ENCODE data around the gene RAD23A.

The RAD23A gene

DNA sequence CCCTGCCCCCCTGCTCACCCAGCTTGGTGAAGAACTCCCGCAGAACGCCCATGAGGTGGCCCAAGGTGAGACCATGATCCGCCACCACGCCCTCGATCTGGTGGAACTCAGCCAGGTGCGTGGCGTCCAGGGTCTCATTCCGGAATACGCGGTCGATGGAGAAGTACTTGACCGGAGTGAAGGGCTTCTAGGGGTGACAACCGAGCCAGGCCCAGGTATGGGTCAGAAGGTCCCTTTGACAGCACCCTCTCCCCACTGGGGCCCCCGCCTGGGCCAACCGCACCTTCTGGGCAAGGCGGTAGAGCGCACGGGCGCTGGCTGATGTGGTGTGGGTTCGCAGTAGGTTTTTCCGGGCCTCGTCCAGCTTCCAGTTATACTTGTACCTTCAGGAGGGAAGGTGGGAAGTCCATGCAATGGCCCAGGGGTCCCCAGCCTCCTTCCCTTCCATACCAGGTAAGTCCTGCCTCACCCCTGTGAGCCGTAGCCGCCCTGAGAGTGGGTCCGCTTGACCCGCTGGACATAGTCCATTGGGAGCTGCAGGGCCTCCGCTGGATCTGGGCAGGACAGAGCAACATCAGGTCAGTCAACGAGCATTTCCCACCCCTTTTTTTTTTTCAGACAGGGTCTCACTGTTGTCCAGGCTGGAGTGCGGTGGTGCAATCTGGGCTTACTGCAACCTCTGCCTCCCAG is 20.9 kb upstream of the RAD23A start:
- TF ChIP-seq, protein P1, sequence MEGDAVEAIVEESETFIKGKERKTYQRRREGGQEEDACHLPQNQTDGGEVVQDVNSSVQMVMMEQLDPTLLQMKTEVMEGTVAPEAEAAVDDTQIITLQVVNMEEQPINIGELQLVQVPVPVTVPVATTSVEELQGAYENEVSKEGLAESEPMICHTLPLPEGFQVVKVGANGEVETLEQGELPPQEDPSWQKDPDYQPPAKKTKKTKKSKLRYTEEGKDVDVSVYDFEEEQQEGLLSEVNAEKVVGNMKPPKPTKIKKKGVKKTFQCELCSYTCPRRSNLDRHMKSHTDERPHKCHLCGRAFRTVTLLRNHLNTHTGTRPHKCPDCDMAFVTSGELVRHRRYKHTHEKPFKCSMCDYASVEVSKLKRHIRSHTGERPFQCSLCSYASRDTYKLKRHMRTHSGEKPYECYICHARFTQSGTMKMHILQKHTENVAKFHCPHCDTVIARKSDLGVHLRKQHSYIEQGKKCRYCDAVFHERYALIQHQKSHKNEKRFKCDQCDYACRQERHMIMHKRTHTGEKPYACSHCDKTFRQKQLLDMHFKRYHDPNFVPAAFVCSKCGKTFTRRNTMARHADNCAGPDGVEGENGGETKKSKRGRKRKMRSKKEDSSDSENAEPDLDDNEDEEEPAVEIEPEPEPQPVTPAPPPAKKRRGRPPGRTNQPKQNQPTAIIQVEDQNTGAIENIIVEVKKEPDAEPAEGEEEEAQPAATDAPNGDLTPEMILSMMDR (IDR thresholded peaks at IDR 0.05; ENCODE audit: unreplicated experiment in 3 of 3): no peak
- H3K36me3 Mint-ChIP-seq (ENCODE audit: low read depth): peaks cover 60% of the 10 kb centered on the region
- H3K27me3 Mint-ChIP-seq (ENCODE audit: low read depth): no peaks in the 10 kb centered on the region
- no peak overlapping the region for H3K27ac Mint-ChIP-seq
- H3K9me3 Mint-ChIP-seq: no peaks in the 10 kb centered on the region
- H3K4me3 Mint-ChIP-seq: no peak overlapping the region
- H3K4me1 Mint-ChIP-seq: no peaks in the 10 kb centered on the region

- peaks cover 29% of the 10 kb centered on the region for H3K36me3 Mint-ChIP-seq (ENCODE audit: low read depth)
- TF ChIP-seq, protein P1 (IDR thresholded peaks at IDR 0.05; ENCODE audit: unreplicated experiment in 3 of 3): no peak
- H3K27ac Mint-ChIP-seq: no peak overlapping the region
- no peaks in the 10 kb centered on the region for H3K9me3 Mint-ChIP-seq
- H3K27me3 Mint-ChIP-seq (ENCODE audit: low read depth): no peaks in the 10 kb centered on the region
- peaks cover 17% of the 10 kb centered on the region for H3K4me1 Mint-ChIP-seq
- H3K4me3 Mint-ChIP-seq: peak overlapping the region; percentile 26 to 74 (median 67)
Measured at GRCh38 chr19:12930002-12930645, 15.5 kb upstream of the RAD23A start.

GRCh38 chr19:12932392-12933286 is 13.0 kb upstream of the RAD23A start:
- Mint-ChIP-seq H3K9me3 (no peaks in the 10 kb centered on the region), H3K4me3 (peak overlapping the region; percentile 96 to 98 (median 96)), H3K27ac (peak overlapping the region; percentile 83 to 94 (median 92)), H3K27me3 (ENCODE audit: low read depth) (no peaks in the 10 kb centered on the region), H3K4me1 (peaks cover 22% of the 10 kb centered on the region), H3K36me3 (ENCODE audit: low read depth) (peaks cover 17% of the 10 kb centered on the region)
- TF ChIP-seq, protein P1 (IDR thresholded peaks at IDR 0.05; ENCODE audit: unreplicated experiment in 3 of 3): no peak

- Mint-ChIP-seq H3K4me1 (peaks cover 30% of the 10 kb centered on the region), H3K9me3 (no peaks in the 10 kb centered on the region), H3K4me3 (peak within 1 kb of the TSS; percentile 96 to 98 (median 96)), H3K27ac (peak within 1 kb of the TSS; percentile 83 to 94 (median 92)), H3K36me3 (ENCODE audit: low read depth) (peaks cover 15% of the 10 kb centered on the region), H3K27me3 (ENCODE audit: low read depth) (no peaks in the 10 kb centered on the region)
- TF ChIP-seq, protein P1 (IDR thresholded peaks at IDR 0.05; ENCODE audit: unreplicated experiment in 3 of 3): no peak
Measured at GRCh38 chr19:12933287-12934072, 12.2 kb upstream of the RAD23A start, which contains the start of gene FARSA. Gene FARSA, minus strand, starts transcription at chr19:12933711. Its CDS starts 15 bp downstream, at chr19:12933696.

GRCh38 chr19:12935071-12935470 is 10.6 kb upstream of the RAD23A start:
- Mint-ChIP-seq H3K4me1 (peaks cover 43% of the 10 kb centered on the region), H3K27me3 (ENCODE audit: low read depth) (no peaks in the 10 kb centered on the region)
- TF ChIP-seq, protein P1 (IDR thresholded peaks at IDR 0.05; ENCODE audit: unreplicated experiment in 3 of 3): no peak

More at GRCh38 chr19:12935071-12935470, 10.6 kb upstream of the RAD23A start:
- Mint-ChIP-seq H3K9me3 (no peaks in the 10 kb centered on the region), H3K36me3 (ENCODE audit: low read depth) (peaks cover 19% of the 10 kb centered on the region), H3K4me3 (peak overlapping the region; percentile 23 to 45 (median 36)), H3K27ac (no peak overlapping the region)

Data from nephron (organoid).